Measurements from ENCODE around the gene SORCS3.

GRCh38 chr10:104631946-104632345, 9.1 kb upstream of the SORCS3 start:
- no peak for TF ChIP-seq CTCF (IDR thresholded peaks at IDR 0.05 in 2 of 3, conservative IDR thresholded peaks at IDR 0.05 in 1 of 3; ENCODE audit: control insufficient read depth in 2 of 3, extremely low read depth in 1 of 3, insufficient read depth in 1 of 3, low read depth in 3 of 3, low read length in 3 of 3)
- no peak for TF ChIP-seq MAX (IDR thresholded peaks at IDR 0.05; ENCODE audit: low read depth, low read length)
- no peak for TF ChIP-seq CBFB (IDR thresholded peaks at IDR 0.05; ENCODE audit: low read depth)
- TF ChIP-seq E2F4 (IDR thresholded peaks at IDR 0.05; ENCODE audit: low read depth, low read length): no peak
- TF ChIP-seq EP300 (IDR thresholded peaks at IDR 0.05; ENCODE audit: borderline replicate concordance in 1 of 2, control insufficient read depth in 1 of 2, low read depth in 2 of 2, low read length in 2 of 2): no peak
- TF ChIP-seq SMAD1 (IDR thresholded peaks at IDR 0.05; ENCODE audit: low read depth, partially characterized antibody): no peak
- no peak for TF ChIP-seq KDM1A (IDR thresholded peaks at IDR 0.05; ENCODE audit: borderline replicate concordance)
- TF ChIP-seq PKNOX1 (IDR thresholded peaks at IDR 0.05): no peak
- no peak for TF ChIP-seq POLR2A (IDR thresholded peaks at IDR 0.05; ENCODE audit: low read depth, low read length)
- no peak for TF ChIP-seq ATF3 (IDR thresholded peaks at IDR 0.05; ENCODE audit: borderline replicate concordance, extremely low read depth, low read depth, low read length)
- TF ChIP-seq USF1 (IDR thresholded peaks at IDR 0.05; ENCODE audit: borderline replicate concordance, extremely low read length, insufficient read depth, low read depth, low read length): no peak

Measured in GM12878 (cell line).